Mammary epithelial cell (primary cell): ENCODE measurements around the gene SOCS3.

Experiments used
- CTCF ChIP-seq, 2 donors: IDR thresholded peaks in 1 of 2; conservative IDR thresholded peaks in 1 of 2; 2 replicates each; pipeline ENCODE4 v1.5.1; 2011 to 2012; ENCODE audit warnings: inconsistent platforms in 2 of 2, low read length in 2 of 2, mild to moderate bottlenecking in 2 of 2, control low read depth in 1 of 2, low read depth in 1 of 2; ENCODE audit not compliant: insufficient read depth in 1 of 2; ENCODE audit errors: extremely low read depth in 1 of 2
- EZH2 ChIP-seq: IDR thresholded peaks from 2 replicates; pipeline ENCODE4 v1.6.1; 2012; ENCODE audit warnings: low read length, inconsistent platforms, borderline replicate concordance

DNA sequence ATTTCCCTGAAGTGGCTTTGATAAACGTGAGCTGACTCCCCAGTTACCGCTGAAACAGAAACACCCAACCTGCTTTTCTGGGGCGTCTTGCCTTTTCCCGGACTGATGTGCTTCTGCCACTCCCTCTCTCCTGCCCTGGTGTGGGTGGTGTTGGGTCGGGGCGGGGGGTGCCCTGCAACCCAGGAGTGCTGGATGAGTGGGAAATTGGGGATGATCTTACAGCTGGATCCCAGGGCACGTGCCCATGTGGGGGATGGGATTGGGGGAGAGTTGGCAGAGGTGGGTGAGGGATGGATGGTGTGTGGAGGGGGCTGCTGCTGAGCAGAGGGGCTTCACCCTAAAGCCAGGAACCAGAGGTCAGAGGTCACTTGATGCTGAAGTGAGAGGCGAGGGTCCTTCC is 47.0 kb upstream of the SOCS3 start:
- no peak for TF ChIP-seq CTCF (conservative IDR thresholded peaks at IDR 0.05 in 1 of 2, IDR thresholded peaks at IDR 0.05 in 1 of 2; ENCODE audit: extremely low read depth in 1 of 2, insufficient read depth in 1 of 2, low read depth in 1 of 2, low read length in 2 of 2)
- no peak for TF ChIP-seq EZH2
